Subcutaneous abdominal adipose tissue (tissue), 5 donors: ENCODE data around the gene MCIDAS.

ENCODE experiments used
- H3K27ac ChIP-seq: one replicate; pipeline ENCODE4 v1.7.0; 2013; ENCODE audit warnings: low read depth, mild to moderate bottlenecking, inconsistent platforms, low read length, moderate library complexity
- H3K27me3 ChIP-seq, 5 donors: one replicate each; pipeline ENCODE4 v1.7.0; 2013; ENCODE audit warnings: low read length in 5 of 5, inconsistent platforms in 1 of 5; ENCODE audit not compliant: control insufficient read depth in 5 of 5, insufficient read depth in 4 of 5
- H3K36me3 ChIP-seq, 5 donors: one replicate each; pipeline ENCODE4 v1.7.0; 2013; ENCODE audit warnings: low read length in 5 of 5; ENCODE audit not compliant: control insufficient read depth in 5 of 5, insufficient read depth in 5 of 5
- H3K4me1 ChIP-seq, 5 donors: one replicate each; pipeline ENCODE4 v1.7.0; 2013; ENCODE audit warnings: low read length in 5 of 5, mild to moderate bottlenecking in 3 of 5, moderate library complexity in 1 of 5; ENCODE audit not compliant: control insufficient read depth in 5 of 5, insufficient read depth in 5 of 5
- H3K4me3 ChIP-seq, 5 donors: one replicate each; pipeline ENCODE4 v1.7.0; 2013; ENCODE audit warnings: low read length in 5 of 5, low read depth in 1 of 5
- H3K9ac ChIP-seq, 5 donors: one replicate each; pipeline ENCODE4 v1.7.0; 2013; ENCODE audit warnings: low read length in 5 of 5, mild to moderate bottlenecking in 4 of 5, moderate library complexity in 3 of 5
- H3K9me3 ChIP-seq, 5 donors: one replicate each; pipeline ENCODE4 v1.7.0; 2013; ENCODE audit warnings: low read length in 5 of 5; ENCODE audit not compliant: control insufficient read depth in 5 of 5
- donor health status: healthy.
- donor health status: healthy.
- donor health status: healthy.
- donor health status: healthy.
- donor health status: healthy.

The MCIDAS gene

GRCh38 chr5:55172051-55172899 is 54.8 kb downstream of the MCIDAS start:
- Histone ChIP-seq H3K4me3 (peak overlapping the region; percentile 57 to 72 (median 67)), H3K36me3 (no peaks in the 10 kb centered on the region), H3K9me3 (no peaks in the 10 kb centered on the region), H3K9ac (no peak overlapping the region), H3K27ac (no peak overlapping the region), H3K4me1 (peaks cover 6 to 34% (median 28%) of the 10 kb centered on the region in 5 donors), H3K27me3 (peaks cover 25 to 38% (median 34%) of the 10 kb centered on the region in 5 donors)

- Histone ChIP-seq H3K27ac (no peak overlapping the region), H3K36me3 (no peaks in the 10 kb centered on the region), H3K27me3 (peaks cover 25 to 33% (median 29%) of the 10 kb centered on the region in 5 donors), H3K9me3 (no peaks in the 10 kb centered on the region), H3K4me3 (no peak overlapping the region), H3K9ac (no peak overlapping the region), H3K4me1 (peaks cover 5 to 28% (median 25%) of the 10 kb centered on the region in 5 donors)
Measured at GRCh38 chr5:55171471-55171870, 55.6 kb downstream of the MCIDAS start.
